Stomach (tissue), 9 donors: ENCODE measurements around the gene MUC5AC. TPM values are rescaled to one million over a fixed set of nuclear protein-coding genes. Genes with fewer than 3 reads are reported as not detected.

Experiments used
- DNase-seq, 2 donors: peaks; one replicate each; pipeline versions ENCODE4 v3.0.0 to v3.0.0-alpha.2; 2013 to 2019
- H3K27ac ChIP-seq, 5 donors: fragments of 200-600 bp in 4 of 5; sonication (generic) in 4 of 5; one replicate each; pipeline ENCODE4 v1.5.1; 2013 to 2019; ENCODE audit warnings: mild to moderate bottlenecking in 1 of 5, moderate library complexity in 1 of 5
- H3K27me3 ChIP-seq, 3 donors: fragments of 200-600 bp; sonication (generic); one replicate each; pipeline ENCODE4 v1.5.1; 2017 to 2019; ENCODE audit warnings: mixed run types in 1 of 3
- H3K36me3 ChIP-seq, 4 donors: fragments of 200-600 bp; sonication (generic); 1 replicate in 3 of 4; 2 replicates in 1 of 4; pipeline ENCODE4 v1.5.1; 2016 to 2019
- H3K4me1 ChIP-seq, 4 donors: fragments of 200-600 bp; sonication (generic); one replicate each; pipeline ENCODE4 v1.5.1; 2016 to 2019
- H3K4me3 ChIP-seq, 4 donors: fragments of 200-600 bp; sonication (generic) in 3 of 4; one replicate each; pipeline ENCODE4 v1.5.1; 2016 to 2019; ENCODE audit warnings: mild to moderate bottlenecking in 1 of 4
- H3K9me3 ChIP-seq, 4 donors: fragments of 200-600 bp; sonication (generic); one replicate each; pipeline ENCODE4 v1.5.1; 2016 to 2019
- CTCF ChIP-seq, 7 experiments: fragments of 450-650 bp in 4 of 7; fragments of 200-600 bp in 3 of 7; sonication (generic) in 3 of 7; IDR thresholded peaks; one replicate each; pipeline ENCODE4 v1.5.1; 2016 to 2019; ENCODE audit warnings: antibody characterized with exemption in 7 of 7, control low read depth in 2 of 7, mild to moderate bottlenecking in 1 of 7
- EP300 ChIP-seq: sonication (generic); formaldehyde crosslinking; IDR thresholded peaks from one replicate; pipeline ENCODE4 v1.6.1; 2017; ENCODE audit warnings: antibody characterized with exemption
- POLR2A ChIP-seq, 4 donors: fragments of 450-650 bp; IDR thresholded peaks; one replicate each; pipeline ENCODE4 v1.6.1; 2016; ENCODE audit warnings: antibody characterized with exemption in 4 of 4, control low read depth in 2 of 4, mild to moderate bottlenecking in 1 of 4, moderate library complexity in 1 of 4
- POLR2AphosphoS5 ChIP-seq, 3 donors: sonication (generic); formaldehyde crosslinking; IDR thresholded peaks; one replicate each; pipeline ENCODE4 v1.6.1; 2016; ENCODE audit warnings: antibody characterized with exemption in 3 of 3
- WGBS, 5 donors: extraction: QIAGEN DNeasy Blood & Tissue Kit in 3 of 5; methylation state at CpG; one replicate each; pipeline versions ENCODE4 v1.1.5 to v1.1.7; 2013 to 2018; 5-methylcytosine and 5-hydroxymethylcytosine counted together
- intact Hi-C: fragments of 100-400 bp; cut with DNase I; formaldehyde crosslinking; loops from one replicate; pipeline ENCODE4 v1.15.1; 2023; ENCODE audit warnings: low total_unique reads
- polyA plus RNA-seq, 3 donors: library from polyadenylated mRNA; stranded (reverse); fragments of 200-250 nt; gene quantifications; one replicate each; pipeline ENCODE4 v1.2.3, GENCODE V29; 2013
- total RNA-seq, 5 donors: library from RNA; depleted of rRNA; stranded (reverse); fragments of >200 nt; gene quantifications; one replicate each; pipeline versions ENCODE4 v1.1.0 to v1.2.3, GENCODE V29; 2014 to 2016
- donor health status: healthy with polysubstance abuse.
- donor health status: Bipolar disorder and iron deficiency.
- donor health status: healthy.

Gene MUC5AC
- total and polyA plus RNA-seq, 8 donors, result 2.0 to 1,253 (median 171) TPM

DNA sequence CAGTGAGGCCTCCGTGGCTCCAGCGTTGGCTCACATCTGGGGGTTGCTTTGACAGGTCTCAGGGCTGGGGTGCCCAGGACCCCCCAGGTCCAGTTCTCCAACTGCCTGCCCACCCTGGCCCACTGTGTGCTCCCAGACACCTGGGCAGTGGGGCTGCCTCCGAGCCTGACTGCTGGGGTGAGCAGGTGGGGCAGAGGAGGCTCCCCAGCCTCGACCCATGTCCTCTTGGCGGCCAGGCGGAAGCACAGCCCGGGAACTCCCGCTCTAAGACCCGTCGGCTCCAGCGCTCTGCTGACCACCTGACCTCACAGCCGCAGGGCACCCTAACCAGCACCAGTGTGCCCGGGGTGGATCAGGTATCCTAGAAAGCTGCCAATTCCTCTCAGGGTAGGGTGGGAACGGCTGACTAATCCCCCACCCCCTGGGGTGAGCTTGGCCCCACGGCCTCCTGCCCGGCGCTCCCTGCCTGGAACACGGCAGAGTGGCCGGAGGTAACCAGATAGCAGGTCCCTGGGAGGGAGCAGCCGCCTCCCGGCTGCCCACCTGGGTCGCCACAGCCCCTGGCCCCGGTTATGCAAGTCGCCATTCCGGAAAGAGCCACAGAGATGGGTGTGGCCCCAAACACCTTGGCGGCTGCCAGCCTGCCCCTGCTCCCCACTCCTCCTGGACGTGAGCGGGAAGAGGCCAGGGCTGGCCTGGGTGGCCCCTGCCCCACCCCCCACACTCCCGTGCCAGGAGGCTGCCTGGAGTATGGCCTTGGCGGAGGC lies 45.9 kb downstream of the MUC5AC start:
- intact Hi-C loops, result no loop called here
- Histone ChIP-seq H3K4me1 (peaks cover 0 to 26% (median 14%) of the 10 kb centered on the region in 4 donors), H3K27ac (peak overlapping the region in 2 of 5 donors; percentile 9 to 38), H3K27me3 (peaks cover 0 to 85% (median 11%) of the 10 kb centered on the region in 3 donors), H3K36me3 (peaks cover 0 to 25% (median 10%) of the 10 kb centered on the region in 4 donors), H3K4me3 (no peak overlapping the region), H3K9me3 (no peaks in the 10 kb centered on the region)
- TF ChIP-seq EP300, result no peak
- TF ChIP-seq CTCF (IDR thresholded peaks at IDR 0.05), result no peak
- peak in 1 of 3 donors; percentile 4 for TF ChIP-seq POLR2AphosphoS5 (IDR thresholded peaks at IDR 0.05)
- no peak for TF ChIP-seq POLR2A (IDR thresholded peaks at IDR 0.05)
- DNase-seq, result peak in 1 of 2 donors; percentile 28
- WGBS, 5 donors, result 38 to 52% (median 45%) methylated on average over 10 to 30 of the region's 30 CpGs

GRCh38 chr11:1204381-1205101 lies 46.8 kb downstream of the MUC5AC start:
- TF ChIP-seq CTCF (IDR thresholded peaks at IDR 0.05), result no peak
- TF ChIP-seq POLR2AphosphoS5 (IDR thresholded peaks at IDR 0.05), result no peak
- no peak for TF ChIP-seq EP300
- TF ChIP-seq POLR2A (IDR thresholded peaks at IDR 0.05), result no peak
- peaks cover 0 to 2% (median 0%) of the 10 kb centered on the region in 4 donors for H3K9me3 ChIP-seq
- H3K4me3 ChIP-seq, result no peak overlapping the region
- 81 to 89% (median 85%) methylated on average over 9 to 22 of the region's 22 CpGs for WGBS, 5 donors
- intact Hi-C loops, result no loop called here
- no peak for DNase-seq
- peaks cover 0 to 80% (median 11%) of the 10 kb centered on the region in 3 donors for H3K27me3 ChIP-seq
- H3K4me1 ChIP-seq, result peaks cover 0 to 26% (median 11%) of the 10 kb centered on the region in 4 donors
- H3K27ac ChIP-seq, result no peak overlapping the region
- peaks cover 0 to 17% (median 6%) of the 10 kb centered on the region in 4 donors for H3K36me3 ChIP-seq

- TF ChIP-seq EP300 (no peak), POLR2AphosphoS5 (IDR thresholded peaks at IDR 0.05) (no peak), CTCF (IDR thresholded peaks at IDR 0.05) (no peak), POLR2A (IDR thresholded peaks at IDR 0.05) (no peak)
- DNase-seq, result no peak
- peaks cover 0 to 10% (median 8%) of the 10 kb centered on the region in 4 donors for H3K9me3 ChIP-seq
- intact Hi-C loops, result no loop called here
- H3K27me3 ChIP-seq, result peaks cover 0 to 72% (median 11%) of the 10 kb centered on the region in 3 donors
- H3K4me3 ChIP-seq, result no peak overlapping the region
- WGBS, 5 donors, result 67 to 75% (median 70%) methylated on average over 17 to 35 of the region's 35 CpGs
- peaks cover 0 to 8% (median 2%) of the 10 kb centered on the region in 4 donors for H3K36me3 ChIP-seq
- peaks cover 0 to 26% (median 10%) of the 10 kb centered on the region in 4 donors for H3K4me1 ChIP-seq
- H3K27ac ChIP-seq, result no peak overlapping the region
Measured at GRCh38 chr11:1205121-1205986, 47.6 kb downstream of the MUC5AC start.

- WGBS, 5 donors, result 88 to 96% (median 94%) methylated on average over 8 of the region's 8 CpGs
- TF ChIP-seq POLR2A (IDR thresholded peaks at IDR 0.05), result no peak
- TF ChIP-seq CTCF (IDR thresholded peaks at IDR 0.05), result no peak
- TF ChIP-seq EP300, result no peak
- TF ChIP-seq POLR2AphosphoS5 (IDR thresholded peaks at IDR 0.05), result no peak
Measured at GRCh38 chr11:1205987-1206331, 48.2 kb downstream of the MUC5AC start.

More at GRCh38 chr11:1205987-1206331, 48.2 kb downstream of the MUC5AC start:
- Histone ChIP-seq H3K4me1 (peaks cover 0 to 26% (median 10%) of the 10 kb centered on the region in 4 donors), H3K27me3 (peaks cover 0 to 68% (median 11%) of the 10 kb centered on the region in 3 donors), H3K9me3 (peaks cover 0 to 16% (median 14%) of the 10 kb centered on the region in 4 donors), H3K27ac (no peak overlapping the region), H3K36me3 (peaks cover 0 to 2% (median 0%) of the 10 kb centered on the region in 4 donors), H3K4me3 (no peak overlapping the region)
- intact Hi-C loops, result no loop called here
- DNase-seq, result no peak
